HepG2 (cell line): ENCODE results near the gene NEU4. TPM values are rescaled to one million over a fixed set of nuclear protein-coding genes. Genes with fewer than 3 reads are reported as not detected.

Experiments
- ATRX ChIP-seq: sonication (generic); formaldehyde crosslinking; IDR thresholded peaks from 2 replicates; pipeline ENCODE4 v1.4.0; 2020; ENCODE audit warnings: missing genetic modification reagents, borderline replicate concordance
- EHMT2 ChIP-seq: fragments of 200-600 bp; sonication (generic); IDR thresholded peaks from 2 replicates; pipeline ENCODE4 v1.7.0; 2017; ENCODE audit warnings: antibody characterized with exemption, low read depth, low read length, borderline replicate concordance
- GABPA ChIP-seq, 2 experiments: IDR thresholded peaks; 2 replicates each; pipeline ENCODE4 v1.6.1; 2011 to 2016; ENCODE audit warnings: low read depth in 2 of 2, low read length in 1 of 2, missing biosample characterization in 1 of 2, missing genetic modification characterization in 1 of 2
- HNRNPLL ChIP-seq: fragments of 200-400 bp; formaldehyde crosslinking; IDR thresholded peaks from 2 replicates; pipeline ENCODE4 v1.6.1; 2017; ENCODE audit warnings: mild to moderate bottlenecking, low read depth, low read length; ENCODE audit not compliant: poor library complexity, severe bottlenecking
- MXD4 ChIP-seq: IDR thresholded peaks from 2 replicates; pipeline ENCODE4 v1.6.1; 2016; ENCODE audit warnings: mild to moderate bottlenecking, missing biosample characterization, missing genetic modification reagents
- MZF1 ChIP-seq: sonication (generic); formaldehyde crosslinking; IDR thresholded peaks from 2 replicates; pipeline ENCODE4 v1.8.1; 2023; ENCODE audit warnings: mild to moderate bottlenecking, missing genetic modification reagents, borderline replicate concordance
- NFE2L1 ChIP-seq: sonication (generic); formaldehyde crosslinking; IDR thresholded peaks from 2 replicates; pipeline ENCODE4 v1.4.0; 2020; ENCODE audit warnings: missing genetic modification reagents, mild to moderate bottlenecking, borderline replicate concordance
- POLR2AphosphoS5 ChIP-seq: IDR thresholded peaks from 2 replicates; pipeline ENCODE4 v1.6.1; 2012; ENCODE audit warnings: low read depth, low read length
- PRDM15 ChIP-seq: sonication (generic); formaldehyde crosslinking; IDR thresholded peaks from 2 replicates; pipeline ENCODE4 v1.4.0; 2020; ENCODE audit warnings: missing genetic modification reagents
- TRAFD1 ChIP-seq: sonication (generic); formaldehyde crosslinking; IDR thresholded peaks from 2 replicates; pipeline ENCODE4 v1.5.1; 2020; ENCODE audit warnings: missing genetic modification reagents, mild to moderate bottlenecking, borderline replicate concordance
- ZBTB33 ChIP-seq: sonication (generic); formaldehyde crosslinking; IDR thresholded peaks from 2 replicates; pipeline ENCODE4 v1.4.0; 2020; ENCODE audit warnings: missing genetic modification reagents
- ZHX2 ChIP-seq, 2 experiments: sonication (generic) in 1 of 2; formaldehyde crosslinking in 1 of 2; IDR thresholded peaks; 2 replicates each; pipeline versions ENCODE4 v1.6.1 to v1.9.0; 2014 to 2022; ENCODE audit warnings: antibody characterized with exemption in 1 of 2, borderline replicate concordance in 1 of 2, inconsistent platforms in 1 of 2, low read depth in 1 of 2, missing genetic modification reagents in 1 of 2
- ZNF530 ChIP-seq: sonication (generic); formaldehyde crosslinking; IDR thresholded peaks from 2 replicates; pipeline ENCODE4 v1.5.0; 2020; ENCODE audit warnings: low read depth, mild to moderate bottlenecking, missing genetic modification reagents
- polyA plus RNA-seq, 8 experiments: library from polyadenylated mRNA; depleted of rRNA in 3 of 8; stranded (reverse) in 7 of 8; unstranded in 1 of 8; fragments of >200 nt; fragmentation: Illumina TruSeq in 4 of 8; extraction: Trizol in 4 of 8; gene quantifications; 2 replicates each; pipeline versions ENCODE4 v1.2.1 to v1.2.3, GENCODE V29; 2011 to 2016; ENCODE audit warnings: low read depth in 4 of 8, missing spikeins in 1 of 8, mixed read lengths in 1 of 8; ENCODE audit not compliant: insufficient read depth in 1 of 8
- total RNA-seq, 5 experiments: library from RNA; depleted of rRNA; stranded (reverse); fragments of >200 nt; fragmentation: Illumina TruSeq; extraction: Trizol; gene quantifications; 2 replicates each; pipeline ENCODE4 v1.2.3, GENCODE V29; 2016; ENCODE audit warnings: low read depth in 1 of 5

Gene NEU4
- total and polyA plus RNA-seq, 2 of the 13 experiments (the other 11 are each of a cell fraction or from before 2014, with no cell fraction given) = 53.5 to 107 TPM

- TF ChIP-seq TRAFD1 (CRISPR knock-in tag) = no peak; the same call in 1 of the 2 replicates
- TF ChIP-seq HNRNPLL = peak; percentile 10
- TF ChIP-seq ATRX = no peak
- 0 out of 2 replicates have a peak, but pooled peaks have one; percentile 34 for TF ChIP-seq MZF1 (CRISPR knock-in tag)
- no peak for TF ChIP-seq EHMT2
- no peak for TF ChIP-seq NFE2L1 (CRISPR knock-in tag)
- TF ChIP-seq ZBTB33 (CRISPR knock-in tag) = no peak
- peak; percentile 39 for TF ChIP-seq POLR2AphosphoS5
- TF ChIP-seq ZNF530 (CRISPR knock-in tag) = no peak
- TF ChIP-seq MXD4 (CRISPR knock-in tag) = no peak
- TF ChIP-seq GABPA (IDR thresholded peaks at IDR 0.05; ENCODE audit: low read depth, low read length) = no peak
- TF ChIP-seq GABPA (CRISPR knock-in tag; IDR thresholded peaks at IDR 0.05; ENCODE audit: low read depth) = no peak
- no peak for TF ChIP-seq PRDM15 (CRISPR knock-in tag)
- no peak for TF ChIP-seq ZHX2 (IDR thresholded peaks at IDR 0.05; ENCODE audit: low read depth)
- no peak for TF ChIP-seq ZHX2 (CRISPR knock-in tag; IDR thresholded peaks at IDR 0.05; ENCODE audit: borderline replicate concordance)
Observed at GRCh38 chr2:241818229-241818942, 9.4 kb downstream of the NEU4 start (continued).
